HG03175 (cell line): ENCODE data around the gene PRKCZ.
"Not testable (repeated sequence)": the region's sequence is repeated elsewhere in the genome, so short reads cannot be mapped to it uniquely, and the experiment has no call there.

Experiments used
- ATAC-seq: cut with Tn5 transposase; IDR thresholded peaks from one replicate; pipeline ENCODE4 v1.9.1; 2021; ENCODE audit warnings: mild to moderate bottlenecking, moderate library complexity; ENCODE audit not compliant: unreplicated experiment

Gene PRKCZ

DNA sequence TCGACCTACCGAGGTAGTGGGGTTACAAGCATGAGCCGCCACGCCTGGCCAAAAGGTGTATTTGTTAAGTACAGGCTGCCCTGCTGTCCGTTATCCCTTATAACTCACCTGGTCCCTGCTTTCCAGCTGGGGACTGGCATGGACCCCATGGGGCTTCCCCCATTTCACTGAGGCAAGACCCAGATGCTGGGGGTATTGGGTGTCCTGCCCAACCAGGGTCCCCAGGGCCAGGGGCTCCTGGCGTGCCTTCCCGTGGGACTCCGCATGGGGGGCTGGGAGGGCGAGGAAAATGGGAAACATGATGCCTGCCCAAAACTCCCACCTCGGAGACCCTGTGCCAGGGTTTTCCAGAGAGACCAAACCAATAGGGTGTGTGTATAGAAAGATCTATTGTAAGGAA is 79.9 kb downstream of the PRKCZ start:
- ATAC-seq, result no peak

DNA sequence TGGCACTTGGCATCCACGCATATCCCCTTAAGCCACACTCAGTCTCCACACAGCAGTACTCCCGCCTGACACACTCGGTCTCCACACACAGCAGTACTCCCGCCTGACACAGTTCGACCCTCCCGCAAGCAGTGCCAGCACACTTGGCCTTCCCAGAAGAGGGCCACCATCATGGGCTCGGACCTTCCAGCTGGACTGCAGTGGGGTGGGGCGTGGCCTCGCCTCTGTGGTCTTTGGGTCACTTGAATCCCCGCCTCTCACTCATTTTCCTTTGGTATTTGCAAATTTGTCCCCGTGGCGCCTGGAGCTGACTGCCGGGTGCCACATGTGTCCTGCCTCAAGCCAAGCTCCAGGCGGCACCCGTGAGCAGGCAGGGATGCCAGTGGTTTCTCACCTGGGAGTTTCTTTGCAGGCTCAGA is 80.7 kb downstream of the PRKCZ start:
- no peak for ATAC-seq

- ATAC-seq, result no peak
Measured at GRCh38 chr1:2132222-2133038, 82.2 kb downstream of the PRKCZ start.

DNA sequence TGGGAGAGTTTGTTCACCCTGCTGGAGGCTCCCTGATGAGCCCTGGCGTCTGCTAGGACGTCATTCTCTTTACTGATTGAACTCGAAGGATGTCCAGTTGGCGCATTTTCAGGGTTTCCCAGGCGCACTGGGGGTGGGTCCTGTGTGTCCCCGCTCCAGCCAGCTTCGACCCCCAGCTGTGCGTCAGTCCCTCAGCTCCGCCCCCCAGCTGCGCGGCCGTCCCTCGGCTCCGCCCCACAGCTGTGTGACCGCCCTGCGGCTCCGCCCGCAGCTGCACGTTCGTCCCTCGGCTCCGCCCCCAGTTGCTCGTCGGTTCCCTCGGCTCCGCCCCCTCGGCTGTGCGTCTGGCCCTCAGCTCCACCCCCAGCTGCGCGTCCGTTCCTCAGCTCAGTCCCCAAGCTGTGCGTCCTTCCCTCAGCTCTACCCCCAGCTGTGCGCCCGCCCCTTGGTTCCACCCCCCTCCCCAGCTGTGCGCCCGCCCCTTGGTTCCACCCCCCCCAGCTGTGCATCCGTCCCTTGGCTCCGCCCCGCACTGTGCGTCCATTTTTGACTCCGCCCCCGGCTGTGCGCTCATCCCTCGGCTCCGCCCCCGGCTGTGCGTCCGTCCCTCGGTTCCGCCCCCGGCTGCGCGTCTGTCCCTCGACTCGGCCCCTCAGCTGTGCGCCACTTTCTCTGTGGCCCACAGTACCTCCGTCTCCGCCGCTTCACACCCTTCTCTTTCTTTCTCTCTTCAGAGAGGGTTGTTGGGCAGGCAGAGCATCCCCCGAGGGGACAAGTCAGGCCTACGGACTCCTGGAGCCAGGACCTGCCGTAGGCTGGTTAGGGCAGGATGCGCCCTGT is 83.0 kb downstream of the PRKCZ start:
- ATAC-seq, result peak; percentile 90

DNA sequence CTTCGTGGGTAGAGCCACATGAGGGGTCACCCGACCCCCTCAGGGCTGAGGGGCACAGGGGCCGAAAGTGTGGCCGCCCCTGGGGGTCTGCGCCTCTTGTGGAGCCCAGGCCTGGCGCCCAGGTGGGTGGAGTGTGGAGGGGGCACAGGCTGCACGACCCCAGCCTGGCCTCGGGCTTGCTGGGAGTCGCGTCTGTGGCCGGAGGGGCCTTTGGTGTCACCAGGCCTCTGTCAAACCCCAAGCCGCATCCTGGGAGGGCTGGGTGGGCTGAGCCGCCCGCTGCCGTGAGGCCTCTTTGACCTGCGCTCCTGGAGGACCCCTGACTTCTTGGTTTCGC is 83.6 kb downstream of the PRKCZ start:
- no peak for ATAC-seq

- ATAC-seq, result no peak
Measured at GRCh38 chr1:2134266-2134620, 84.0 kb downstream of the PRKCZ start.

- no peak for ATAC-seq
Measured at GRCh38 chr1:2134621-2135307, 84.6 kb downstream of the PRKCZ start.

GRCh38 chr1:2135441-2135841 is 85.2 kb downstream of the PRKCZ start:
- ATAC-seq, result no peak

- no peak for ATAC-seq
Measured at GRCh38 chr1:2135941-2136340, 85.7 kb downstream of the PRKCZ start.

DNA sequence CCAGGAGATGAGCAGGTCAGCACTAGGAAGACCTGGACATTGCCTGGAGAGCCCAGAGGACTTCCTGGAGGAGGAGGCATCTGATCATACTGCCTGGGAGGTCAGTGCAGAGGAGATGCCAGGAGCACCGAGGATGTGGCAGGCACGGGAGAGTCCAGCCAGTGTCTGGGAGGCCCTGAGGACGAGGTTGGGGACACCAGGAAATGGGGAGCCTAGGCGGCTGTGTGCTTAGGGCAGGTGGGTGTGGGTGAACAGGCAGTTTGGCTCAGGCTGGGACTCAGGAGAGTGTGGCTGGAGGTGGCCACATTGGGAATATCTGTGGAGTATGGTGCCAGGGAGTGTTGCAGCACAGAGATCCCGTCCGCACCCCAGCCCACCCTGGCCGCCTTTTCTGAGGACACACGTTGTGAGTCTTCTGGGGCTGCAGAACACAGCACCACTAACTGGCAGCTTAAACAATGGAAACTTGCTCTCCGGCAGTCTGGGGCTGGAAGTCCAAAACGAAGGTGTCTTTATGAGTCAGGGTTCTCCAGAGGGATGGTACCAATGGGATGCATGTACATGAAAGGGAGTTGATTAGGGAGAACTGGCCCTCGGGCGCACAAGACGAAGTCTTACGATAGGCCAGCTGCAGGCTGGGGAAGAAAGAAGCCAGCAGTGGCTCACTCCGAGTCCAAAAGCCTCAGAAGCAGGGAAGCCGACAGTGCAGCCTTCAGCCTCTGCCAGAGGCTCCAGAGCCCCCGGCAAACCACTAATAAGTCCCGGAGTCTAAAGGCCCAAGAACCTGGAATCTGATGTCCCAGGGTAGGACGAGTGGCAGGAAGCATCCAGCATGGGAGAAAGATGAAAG is 86.4 kb downstream of the PRKCZ start:
- ATAC-seq, result no peak

GRCh38 chr1:2137257-2138121 is 87.3 kb downstream of the PRKCZ start:
- no peak for ATAC-seq

- ATAC-seq, result not testable (repeated sequence)
Measured at GRCh38 chr1:2139156-2139555, 88.9 kb downstream of the PRKCZ start.

DNA sequence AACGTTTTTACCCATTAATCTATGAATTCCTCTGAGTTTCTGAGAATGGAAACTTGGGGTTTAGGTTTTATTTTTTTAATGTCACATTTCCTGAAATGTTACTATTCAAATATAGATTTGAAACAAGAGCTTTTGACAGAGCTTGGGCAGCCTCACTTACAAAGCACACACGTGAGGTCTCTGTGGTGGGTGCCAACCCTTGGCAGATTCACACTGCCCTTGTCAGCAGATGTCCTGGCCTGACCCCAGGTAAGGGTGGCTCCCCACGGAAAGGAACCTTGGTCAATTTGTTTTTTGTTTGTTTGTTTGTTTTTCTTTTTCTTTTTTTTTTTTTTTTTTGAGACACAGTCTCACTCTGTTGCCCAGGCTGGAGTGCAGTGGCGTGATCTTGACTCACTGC is 90.8 kb downstream of the PRKCZ start:
- no peak for ATAC-seq

DNA sequence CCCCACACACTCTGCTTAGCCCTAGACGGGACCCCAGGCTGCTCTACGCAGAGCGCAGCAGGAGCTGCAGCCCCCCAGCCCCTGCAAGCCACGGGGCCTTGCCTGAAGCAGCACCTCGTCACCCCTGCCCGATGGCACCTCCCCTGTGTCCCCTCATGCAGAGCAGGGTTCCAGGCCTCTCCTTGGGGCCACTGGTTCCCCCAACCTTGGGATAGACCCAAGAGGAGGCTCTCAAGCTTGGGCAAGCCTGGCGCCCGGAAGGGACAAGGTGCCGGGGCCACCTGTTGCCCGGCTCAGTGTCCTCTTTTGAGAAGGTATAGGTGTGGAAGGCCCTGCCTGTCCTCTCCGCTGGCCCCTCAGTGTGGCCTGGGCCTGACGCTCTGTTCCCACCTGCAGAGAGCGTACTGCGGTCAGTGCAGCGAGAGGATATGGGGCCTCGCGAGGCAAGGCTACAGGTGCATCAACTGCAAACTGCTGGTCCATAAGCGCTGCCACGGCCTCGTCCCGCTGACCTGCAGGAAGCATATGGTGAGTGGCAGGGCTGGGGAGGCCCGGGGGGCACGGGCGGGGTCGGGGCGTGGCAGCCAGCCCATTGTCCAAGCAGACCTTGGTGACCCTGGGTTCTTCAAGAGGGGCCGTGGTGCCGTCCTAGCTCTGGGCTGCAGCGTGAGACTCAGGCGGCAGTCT is 93.7 kb downstream of the PRKCZ start:
- no peak for ATAC-seq

GRCh38 chr1:2144501-2145090 is 94.4 kb downstream of the PRKCZ start:
- ATAC-seq, result no peak

DNA sequence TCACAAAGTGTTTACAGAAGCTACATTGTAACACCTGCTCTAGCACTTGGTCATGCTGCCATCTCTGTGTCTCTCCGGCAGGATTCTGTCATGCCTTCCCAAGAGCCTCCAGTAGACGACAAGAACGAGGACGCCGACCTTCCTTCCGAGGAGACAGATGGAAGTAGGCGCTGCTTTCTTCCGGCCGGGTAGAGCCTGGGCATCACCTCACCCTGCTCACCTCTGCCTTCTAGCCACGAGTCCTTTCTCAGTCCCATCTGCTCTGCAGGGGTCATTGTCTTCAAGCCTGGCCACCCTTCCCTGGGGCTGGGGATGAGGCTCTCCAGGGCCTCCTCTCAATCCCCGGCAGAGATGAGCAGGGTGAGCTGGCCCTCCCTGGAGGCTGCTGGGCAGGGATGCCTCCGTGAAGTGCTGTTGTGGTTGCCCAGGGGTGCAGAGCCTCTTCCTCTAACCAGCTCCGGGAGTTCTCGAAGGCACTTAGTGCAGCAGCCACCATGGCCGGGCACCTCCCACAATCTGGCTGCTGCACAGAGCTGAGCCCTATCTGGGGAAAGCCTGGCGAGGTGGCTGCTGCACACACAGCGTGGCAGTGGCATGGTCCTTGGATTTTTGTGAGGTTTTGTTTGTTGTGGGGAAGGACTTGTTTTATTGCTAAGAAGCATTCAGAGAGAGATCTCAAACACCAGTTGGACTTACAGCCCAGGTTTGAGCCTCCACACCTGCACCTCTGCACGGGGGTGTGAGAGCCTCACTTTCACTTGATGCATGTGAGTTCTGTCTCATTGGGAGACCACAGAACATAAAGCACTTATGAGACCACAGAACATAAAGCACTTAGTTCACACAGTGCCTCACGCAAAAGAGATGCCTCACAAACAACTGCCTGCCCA is 96.0 kb downstream of the PRKCZ start:
- no peak for ATAC-seq

DNA sequence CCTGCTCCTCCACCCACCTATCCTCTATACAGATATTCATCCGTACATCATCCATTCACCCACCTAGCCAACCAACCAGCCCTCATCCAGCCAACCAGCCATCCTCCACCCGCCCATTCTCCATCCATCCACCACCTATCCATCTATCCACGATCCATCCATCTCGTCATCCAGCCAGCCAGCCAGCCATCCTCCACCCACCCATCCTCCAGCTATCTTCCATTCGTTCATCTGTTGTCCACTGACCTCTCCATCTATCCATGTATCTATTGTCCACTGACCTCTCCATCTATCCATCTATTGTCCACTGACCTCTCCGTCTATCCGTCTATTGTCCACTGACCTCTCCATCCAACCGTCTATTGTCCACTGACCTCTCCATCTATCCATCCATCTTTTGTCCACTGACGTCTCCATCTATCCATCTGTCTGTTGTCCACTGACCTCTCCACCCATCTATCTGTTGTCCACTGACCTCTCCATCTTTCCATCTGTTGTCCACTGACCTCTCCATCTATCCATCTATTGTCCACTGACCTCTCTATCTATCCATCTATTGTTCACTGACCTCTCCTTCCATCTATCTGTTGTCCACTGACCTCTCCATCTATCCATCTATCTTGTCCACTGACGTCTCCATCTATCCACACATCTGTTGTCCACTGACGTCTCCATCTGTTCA is 96.8 kb downstream of the PRKCZ start:
- ATAC-seq, result no peak
